T-helper 17 cell (primary cell): ENCODE results near the gene CDH16. TPM values are rescaled to one million over a fixed set of nuclear protein-coding genes. Genes with fewer than 3 reads are reported as not detected.

Experiments
- ATAC-seq: fragments of 150-1000 bp; cut with Tn5 transposase; 2 replicates; pipeline ENCODE4 v1.10.0; 2021; ENCODE audit warnings: mild to moderate bottlenecking, moderate library complexity
- DNase-seq, 3 donors: peaks; one replicate each; pipeline versions ENCODE4 v3.0.0 to v3.0.0-alpha.2; 2020 to 2021
- H3K9me3 ChIP-seq: one replicate; pipeline ENCODE4 v1.7.0; 2013; ENCODE audit warnings: low read length, mild to moderate bottlenecking; ENCODE audit not compliant: control insufficient read depth, poor library complexity, severe bottlenecking
- H3K27ac Mint-ChIP-seq: one replicate; pipeline ENCODE4 v1.8.0; 2022; ENCODE audit warnings: mild to moderate bottlenecking, moderate library complexity, mixed read lengths
- H3K27me3 Mint-ChIP-seq: one replicate; pipeline ENCODE4 v1.8.0; 2022; ENCODE audit warnings: mixed read lengths
- H3K36me3 Mint-ChIP-seq: one replicate; pipeline ENCODE4 v1.8.0; 2022; ENCODE audit warnings: low read depth, mixed read lengths
- H3K4me1 Mint-ChIP-seq: one replicate; pipeline ENCODE4 v1.8.0; 2022; ENCODE audit warnings: mild to moderate bottlenecking, mixed read lengths
- H3K4me3 Mint-ChIP-seq: one replicate; pipeline ENCODE4 v1.8.0; 2022; ENCODE audit warnings: mild to moderate bottlenecking, moderate library complexity, mixed read lengths
- total RNA-seq, 4 donors: library from RNA in 2 of 4; stranded (reverse) in 2 of 4; gene quantifications; one replicate each; pipeline ENCODE4 v1.2.3 and lab custom pipeline; 2022 to 2026

Gene CDH16
- total RNA-seq, 2 donors from 2014 or later = not detected

DNA sequence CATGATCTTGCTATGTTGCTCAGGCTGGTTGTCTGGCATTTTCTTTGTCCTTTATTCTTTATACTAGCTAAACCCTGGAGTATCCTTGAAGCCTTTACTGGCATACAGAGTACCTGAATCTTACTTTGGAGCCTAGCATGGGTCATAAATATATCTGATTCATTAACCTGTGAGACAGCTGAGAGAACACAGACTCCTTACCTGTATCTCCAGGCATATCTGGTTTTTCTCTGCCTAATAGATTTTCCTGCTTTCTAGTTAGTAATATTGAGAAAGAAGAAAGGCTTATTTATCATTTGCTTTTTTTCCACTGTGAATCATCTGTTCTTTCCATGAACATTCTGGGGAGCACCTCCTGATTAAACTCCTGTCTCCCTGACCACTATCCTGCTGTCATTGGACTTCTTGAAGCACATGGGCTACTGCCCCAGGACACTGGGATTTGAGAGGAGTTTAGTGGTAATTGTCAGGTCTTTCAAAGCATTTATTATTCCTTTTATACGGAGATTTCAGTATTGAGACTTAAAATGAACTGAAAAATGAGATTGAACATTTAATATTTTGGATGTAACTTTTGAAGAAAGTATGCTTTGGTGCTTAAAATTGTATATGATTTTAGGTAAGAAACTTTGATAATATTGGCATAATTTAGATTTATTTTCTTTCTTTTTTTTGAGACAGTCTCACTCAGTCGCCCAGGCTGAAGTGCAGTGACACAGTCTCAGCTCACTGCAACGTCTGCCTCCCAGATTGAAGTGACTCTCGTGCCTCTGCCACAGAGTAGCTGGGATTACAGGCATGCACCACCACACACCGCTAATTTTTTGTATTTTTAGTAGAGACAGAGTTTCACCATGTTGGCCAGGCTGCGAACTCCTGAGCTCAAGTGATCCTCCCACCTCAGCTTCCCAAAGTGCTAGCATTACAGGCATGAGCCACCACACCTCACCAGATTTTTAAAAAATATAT lies 29.8 kb downstream of the CDH16 start:
- no peak for DNase-seq
- peaks cover 29% of the 10 kb centered on the region for H3K4me1 Mint-ChIP-seq
- peak overlapping the region; percentile 32 for H3K27ac Mint-ChIP-seq
- no peaks in the 10 kb centered on the region for H3K9me3 ChIP-seq
- H3K4me3 Mint-ChIP-seq = no peak overlapping the region
- ATAC-seq = no peak
- H3K27me3 Mint-ChIP-seq = no peaks in the 10 kb centered on the region
- no peaks in the 10 kb centered on the region for H3K36me3 Mint-ChIP-seq

- DNase-seq (no peak), ATAC-seq (no peak)
- H3K4me3 Mint-ChIP-seq = no peak overlapping the region
- H3K27me3 Mint-ChIP-seq = no peaks in the 10 kb centered on the region
- H3K9me3 ChIP-seq = no peaks in the 10 kb centered on the region
- no peak overlapping the region for H3K27ac Mint-ChIP-seq
- no peaks in the 10 kb centered on the region for H3K36me3 Mint-ChIP-seq
- peaks cover 29% of the 10 kb centered on the region for H3K4me1 Mint-ChIP-seq
Measured at GRCh38 chr16:66886914-66887313, 31.8 kb downstream of the CDH16 start.

DNA sequence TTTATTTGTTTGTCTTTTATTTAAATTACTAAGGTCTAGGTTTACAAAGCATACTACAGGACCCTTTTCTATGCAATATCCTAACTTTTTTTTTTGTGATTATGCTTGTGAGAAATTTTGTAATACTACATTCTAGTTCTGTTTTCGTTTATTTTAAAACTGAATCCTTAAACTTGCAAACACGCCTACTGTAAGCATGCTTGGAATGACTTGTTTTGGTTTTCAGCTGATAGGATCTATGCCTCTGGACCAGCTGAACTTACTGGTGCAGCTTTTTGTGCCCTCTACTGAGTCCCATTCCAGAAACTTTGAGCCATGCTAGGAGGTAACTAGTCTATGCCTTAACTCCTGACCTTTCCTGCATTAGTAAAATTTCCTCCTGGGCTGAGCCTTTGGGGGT lies 32.4 kb downstream of the CDH16 start:
- Mint-ChIP-seq H3K27ac (no peak overlapping the region), H3K4me3 (no peak overlapping the region), H3K36me3 (no peaks in the 10 kb centered on the region), H3K4me1 (peaks cover 30% of the 10 kb centered on the region), H3K27me3 (no peaks in the 10 kb centered on the region)
- ATAC-seq (no peak), DNase-seq (no peak)
- no peaks in the 10 kb centered on the region for H3K9me3 ChIP-seq

DNA sequence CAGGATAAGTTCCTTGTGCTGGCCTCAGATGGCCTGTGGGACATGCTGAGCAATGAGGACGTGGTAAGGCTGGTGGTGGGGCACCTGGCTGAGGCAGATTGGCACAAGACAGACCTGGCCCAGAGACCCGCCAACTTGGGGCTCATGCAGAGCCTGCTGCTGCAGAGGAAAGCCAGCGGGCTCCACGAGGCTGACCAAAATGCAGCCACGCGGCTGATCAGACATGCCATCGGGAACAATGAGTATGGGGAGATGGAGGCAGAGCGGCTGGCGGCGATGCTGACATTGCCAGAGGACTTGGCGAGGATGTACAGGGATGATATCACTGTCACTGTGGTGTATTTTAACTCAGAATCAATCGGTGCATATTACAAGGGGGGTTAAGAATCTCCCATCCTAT lies 33.2 kb downstream of the CDH16 start:
- no peaks in the 10 kb centered on the region for H3K36me3 Mint-ChIP-seq
- no peak for DNase-seq
- H3K4me1 Mint-ChIP-seq = peaks cover 30% of the 10 kb centered on the region
- no peak overlapping the region for H3K4me3 Mint-ChIP-seq
- no peaks in the 10 kb centered on the region for H3K9me3 ChIP-seq
- no peak overlapping the region for H3K27ac Mint-ChIP-seq
- no peak for ATAC-seq
- no peaks in the 10 kb centered on the region for H3K27me3 Mint-ChIP-seq

GRCh38 chr16:66882702-66883101 lies 36.0 kb downstream of the CDH16 start:
- DNase-seq = no peak
- peaks cover 2% of the 10 kb centered on the region for H3K36me3 Mint-ChIP-seq
- H3K4me3 Mint-ChIP-seq = no peak overlapping the region
- H3K4me1 Mint-ChIP-seq = peaks cover 34% of the 10 kb centered on the region
- H3K9me3 ChIP-seq = no peaks in the 10 kb centered on the region
- no peaks in the 10 kb centered on the region for H3K27me3 Mint-ChIP-seq
- H3K27ac Mint-ChIP-seq = no peak overlapping the region
- no peak for ATAC-seq

DNA sequence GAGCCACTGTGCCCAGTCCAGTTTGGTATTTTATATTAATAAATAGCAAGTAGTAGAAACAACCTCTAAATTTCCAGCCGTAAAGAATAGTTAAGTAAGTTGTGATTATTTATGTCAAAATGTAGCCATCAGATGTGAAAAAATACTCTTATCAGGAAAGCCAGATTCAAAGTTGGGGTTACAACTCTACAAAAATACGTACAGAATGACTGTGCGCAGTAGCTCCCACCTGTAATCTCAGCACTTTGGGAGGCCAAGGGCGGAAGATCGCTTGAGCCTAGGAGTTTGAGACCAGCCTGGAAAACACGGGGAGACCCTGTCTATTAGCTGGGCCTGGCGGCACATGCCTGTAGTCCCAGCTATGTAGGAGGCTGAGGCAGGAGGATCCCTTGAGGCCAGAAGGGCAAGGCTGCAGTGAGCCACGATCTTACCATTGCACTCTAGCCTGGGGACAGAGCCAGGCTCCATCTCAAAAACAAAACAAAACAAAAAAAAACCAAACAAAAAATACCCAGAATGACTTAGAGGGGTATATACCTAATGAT lies 36.6 kb downstream of the CDH16 start:
- DNase-seq (no peak), ATAC-seq (no peak)
- Mint-ChIP-seq H3K27me3 (no peaks in the 10 kb centered on the region), H3K4me3 (peak overlapping the region; percentile 99), H3K36me3 (peaks cover 2% of the 10 kb centered on the region), H3K27ac (no peak overlapping the region), H3K4me1 (peaks cover 29% of the 10 kb centered on the region)
- H3K9me3 ChIP-seq = no peaks in the 10 kb centered on the region

GRCh38 chr16:66881560-66881959 lies 37.1 kb downstream of the CDH16 start:
- no peaks in the 10 kb centered on the region for H3K27me3 Mint-ChIP-seq
- no peaks in the 10 kb centered on the region for H3K9me3 ChIP-seq
- no peak for DNase-seq
- no peak overlapping the region for H3K27ac Mint-ChIP-seq
- H3K4me1 Mint-ChIP-seq = peaks cover 24% of the 10 kb centered on the region
- ATAC-seq = no peak
- H3K4me3 Mint-ChIP-seq = peak overlapping the region; percentile 99
- H3K36me3 Mint-ChIP-seq = peaks cover 2% of the 10 kb centered on the region

DNA sequence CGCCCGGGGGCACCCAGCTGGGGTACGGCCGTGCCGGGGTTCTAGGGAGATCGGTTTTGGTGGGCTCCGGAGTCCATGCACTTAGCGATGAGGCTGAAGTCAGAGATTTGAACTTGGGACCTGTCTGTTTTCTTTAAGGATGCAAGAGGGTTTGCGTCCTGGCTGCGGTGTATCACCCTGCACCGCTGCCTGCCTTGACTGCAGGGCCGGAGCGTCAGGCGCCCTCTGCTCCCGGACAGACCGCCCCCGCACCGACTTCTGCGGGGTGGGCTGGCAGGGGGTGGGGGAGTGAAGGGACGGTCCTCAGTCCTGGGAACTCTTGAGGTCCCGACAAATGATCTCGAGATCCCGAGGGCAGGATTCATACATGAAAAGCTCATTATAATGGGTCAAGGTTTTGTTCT lies 37.7 kb downstream of the CDH16 start:
- DNase-seq (no peak), ATAC-seq (peak; percentile 4)
- Mint-ChIP-seq H3K27ac (no peak overlapping the region), H3K4me1 (peaks cover 22% of the 10 kb centered on the region), H3K27me3 (no peaks in the 10 kb centered on the region), H3K36me3 (peaks cover 2% of the 10 kb centered on the region), H3K4me3 (peak overlapping the region; percentile 99)
- H3K9me3 ChIP-seq = no peaks in the 10 kb centered on the region

DNA sequence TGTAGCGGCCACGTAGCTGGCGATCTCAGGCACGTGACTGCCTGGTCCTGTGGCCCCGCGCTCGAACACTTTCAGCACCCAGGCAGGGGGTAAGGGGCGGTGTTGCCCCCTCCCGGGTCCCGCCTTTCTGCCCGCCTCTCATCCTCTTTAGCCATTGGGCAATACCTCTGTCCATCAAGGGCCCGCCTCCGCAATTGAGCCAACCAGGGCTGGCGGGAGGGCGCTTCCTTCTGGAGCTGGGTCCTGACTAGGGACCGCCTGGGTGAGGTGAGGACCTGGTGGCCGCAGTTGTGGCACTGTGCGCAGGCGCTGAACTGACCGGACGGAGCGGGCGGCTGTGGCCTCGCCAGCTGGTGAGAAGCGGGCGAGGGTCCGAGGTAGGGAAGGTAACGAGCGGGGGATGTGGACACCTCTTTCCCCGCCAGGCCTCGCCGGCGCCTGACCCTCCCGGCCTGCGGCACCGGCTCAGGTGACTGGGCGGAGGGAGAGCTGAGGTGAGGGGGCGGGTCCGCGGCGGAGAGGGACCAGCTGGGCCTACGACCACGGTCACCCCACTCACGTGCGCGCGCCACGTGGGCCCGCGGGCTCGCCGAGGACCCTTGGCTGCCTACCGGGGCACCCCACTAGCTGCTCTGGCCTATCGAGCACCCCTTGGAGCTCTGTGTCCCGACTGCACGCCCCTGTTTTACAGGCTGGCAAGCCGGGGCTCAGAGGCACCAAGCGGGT lies 38.2 kb downstream of the CDH16 start, which contains the start of gene PDP2:
Gene PDP2, plus strand, starts transcription at position 228 of the 726 bp plus-strand sequence. CDS start 3,770 bp downstream, outside the sequence.
- ATAC-seq = peak; percentile 98
- peaks cover 2% of the 10 kb centered on the region for H3K36me3 Mint-ChIP-seq
- DNase-seq = peak; percentile 77 to 83 (median 81)
- peak within 1 kb of the TSS; percentile 99 for H3K4me3 Mint-ChIP-seq
- peaks cover 18% of the 10 kb centered on the region for H3K4me1 Mint-ChIP-seq
- H3K9me3 ChIP-seq = no peaks in the 10 kb centered on the region
- peak within 1 kb of the TSS; percentile 93 for H3K27ac Mint-ChIP-seq
- no peaks in the 10 kb centered on the region for H3K27me3 Mint-ChIP-seq

GRCh38 chr16:66878067-66878466 lies 40.6 kb downstream of the CDH16 start:
- H3K27ac Mint-ChIP-seq = no peak overlapping the region

GRCh38 chr16:66874079-66874775 lies 44.5 kb downstream of the CDH16 start:
- DNase-seq (no peak), ATAC-seq (no peak)
- no peaks in the 10 kb centered on the region for H3K9me3 ChIP-seq
- Mint-ChIP-seq H3K4me3 (peak overlapping the region; percentile 64), H3K4me1 (peaks cover 18% of the 10 kb centered on the region), H3K36me3 (no peaks in the 10 kb centered on the region), H3K27me3 (no peaks in the 10 kb centered on the region), H3K27ac (peak overlapping the region; percentile 53)

More at GRCh38 chr16:66878067-66878466, 40.6 kb downstream of the CDH16 start:
- Mint-ChIP-seq H3K4me1 (peaks cover 27% of the 10 kb centered on the region), H3K36me3 (peaks cover 2% of the 10 kb centered on the region), H3K27me3 (no peaks in the 10 kb centered on the region), H3K4me3 (no peak overlapping the region)
- ATAC-seq (no peak), DNase-seq (no peak)
- H3K9me3 ChIP-seq = no peaks in the 10 kb centered on the region

GRCh38 chr16:66873685-66874055 lies 45.0 kb downstream of the CDH16 start:
- Mint-ChIP-seq H3K36me3 (no peaks in the 10 kb centered on the region), H3K27me3 (no peaks in the 10 kb centered on the region), H3K4me1 (peaks cover 18% of the 10 kb centered on the region), H3K27ac (peak overlapping the region; percentile 81), H3K4me3 (peak overlapping the region; percentile 90)
- ATAC-seq (no peak), DNase-seq (no peak)
- no peaks in the 10 kb centered on the region for H3K9me3 ChIP-seq
